RPMI8226 (cell line): ENCODE data around the gene DPH1.
"Not testable (repeated sequence)": the region's sequence is repeated elsewhere in the genome, so short reads cannot be mapped to it uniquely, and the experiment has no call there.

Source experiments
- DNase-seq: peaks from one replicate; pipeline ENCODE4 v3.0.0-alpha.2; 2015

DPH1 gene

GRCh38 chr17:2008332-2009126, 21.4 kb upstream of the DPH1 start:
- DNase-seq: no peak

- no peak for DNase-seq
Measured at GRCh38 chr17:2009737-2010136, 20.2 kb upstream of the DPH1 start.

DNA sequence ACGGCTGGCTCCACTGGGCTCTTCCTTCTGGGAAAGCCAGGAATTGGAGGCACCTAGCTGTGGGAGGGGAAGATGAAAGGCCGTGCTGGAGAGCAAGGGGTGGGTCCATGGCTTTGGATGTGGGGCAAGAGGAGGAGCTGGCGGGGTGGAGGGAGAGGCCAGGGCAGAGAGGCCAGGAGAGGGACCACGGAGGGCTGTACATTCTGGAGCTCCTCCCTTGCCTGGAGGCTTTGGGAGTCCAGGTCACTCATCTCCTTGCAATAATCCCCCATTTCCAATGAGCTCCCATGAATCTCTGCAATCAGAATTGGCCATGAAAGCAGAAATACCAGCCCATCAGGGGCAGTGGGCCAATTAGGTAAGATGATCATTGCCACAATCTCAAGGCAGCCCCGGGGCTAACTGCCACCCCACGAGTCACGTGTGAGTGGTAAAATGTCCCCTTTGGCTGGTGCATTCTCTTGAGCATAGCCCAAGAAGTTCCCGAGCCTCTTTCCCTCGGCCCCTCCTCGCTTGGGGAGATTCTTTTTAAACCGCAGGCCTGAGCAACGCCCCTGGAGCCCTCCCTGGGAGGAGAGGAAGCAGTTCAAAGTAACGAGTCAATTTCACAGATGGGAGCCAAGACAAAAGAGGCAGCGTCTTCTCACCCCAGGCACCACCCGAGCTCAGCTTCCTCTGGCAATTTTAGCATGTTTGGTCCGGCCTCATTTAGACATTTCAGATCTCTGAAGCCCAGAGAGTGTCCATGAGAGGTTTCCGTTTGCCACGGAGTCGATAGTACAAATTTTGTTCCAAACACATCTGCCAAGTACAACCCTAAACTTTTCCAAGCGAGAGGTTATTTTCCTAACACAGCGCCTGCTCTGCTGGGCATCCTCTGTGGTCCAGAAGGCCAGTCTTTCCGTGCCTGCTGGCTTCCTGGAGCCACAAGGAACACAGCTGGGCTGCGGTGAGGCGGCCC, 18.3 kb upstream of the DPH1 start:
- DNase-seq: peak; percentile 19

DNA sequence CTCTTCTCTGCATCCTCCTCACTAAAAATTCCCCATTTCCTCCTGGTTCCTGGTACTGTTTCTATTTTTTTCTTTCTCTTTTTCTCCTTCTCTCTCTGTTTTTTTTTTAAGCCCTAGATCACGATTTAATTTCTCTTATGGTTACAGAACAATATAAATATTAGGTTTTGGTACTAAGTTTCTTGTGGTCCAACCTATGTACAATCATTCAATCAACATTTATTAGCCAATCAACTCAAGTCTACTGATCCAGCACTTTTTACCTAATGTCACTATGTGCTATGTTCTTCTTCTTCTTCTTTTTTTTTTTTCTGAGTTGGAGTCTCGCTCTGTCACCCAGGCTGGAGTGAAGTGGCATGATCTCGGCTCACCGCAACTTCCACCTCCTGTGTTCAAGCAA, 17.5 kb upstream of the DPH1 start:
- DNase-seq: no peak

DNA sequence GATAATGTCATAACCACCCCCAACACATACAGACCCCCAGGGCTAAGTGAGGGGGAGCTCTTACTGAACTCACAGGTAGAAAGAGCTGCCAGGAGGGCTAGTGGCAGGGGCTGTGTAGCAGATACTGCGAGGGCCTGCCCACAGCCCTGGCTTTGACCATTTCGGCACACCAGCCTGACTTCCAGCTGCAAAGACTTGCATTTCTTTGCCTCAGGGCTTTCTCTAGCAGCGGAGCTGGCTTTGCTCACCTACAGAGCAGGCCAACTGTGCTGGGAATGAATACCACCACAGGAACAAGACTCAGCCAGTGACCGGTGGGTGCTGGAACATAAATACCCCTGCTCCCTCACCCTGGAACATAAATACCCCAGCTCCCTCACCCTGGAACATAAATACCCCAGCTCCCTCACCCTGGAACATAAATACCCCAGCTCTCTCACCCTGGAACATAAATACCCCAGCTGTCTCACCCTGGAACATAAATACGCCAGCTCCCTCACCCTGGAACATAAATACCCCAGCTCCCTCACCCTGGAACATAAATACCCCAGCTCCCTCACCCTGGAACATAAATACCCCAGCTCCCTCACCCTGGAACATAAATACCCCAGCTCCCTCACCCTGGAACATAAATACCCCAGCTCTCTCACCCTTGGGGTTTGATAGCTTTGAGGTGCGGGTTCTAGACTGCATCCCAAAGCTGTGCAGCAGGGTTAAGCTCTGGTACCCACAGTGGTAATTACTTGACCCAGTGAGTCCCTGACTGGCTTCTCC, 16.5 kb upstream of the DPH1 start:
- DNase-seq: not testable (repeated sequence)

- DNase-seq: no peak
Measured at GRCh38 chr17:2013994-2014317, 16.0 kb upstream of the DPH1 start.

DNA sequence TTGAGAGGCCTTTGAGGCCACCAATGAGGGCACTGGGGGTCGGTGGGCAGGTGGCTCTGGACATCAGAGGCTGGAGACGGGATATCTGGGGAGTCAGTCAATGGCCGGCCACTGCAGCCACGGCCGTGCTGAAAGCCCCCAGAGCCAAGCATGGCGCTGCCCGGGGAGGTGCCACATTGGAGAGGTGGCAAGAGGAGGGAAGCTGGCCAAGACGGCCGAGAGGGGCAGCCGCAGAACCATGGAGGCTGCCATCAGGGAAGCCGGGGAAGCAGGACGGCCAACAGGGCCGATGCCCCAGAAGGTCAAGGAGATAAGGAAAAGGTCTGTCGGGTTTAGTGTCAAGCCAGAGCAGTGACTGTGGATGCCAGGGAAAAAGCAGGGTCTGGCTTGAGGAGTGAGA, 14.6 kb upstream of the DPH1 start:
- DNase-seq: no peak

- DNase-seq: no peak
Measured at GRCh38 chr17:2016494-2016893, 13.5 kb upstream of the DPH1 start.

DNA sequence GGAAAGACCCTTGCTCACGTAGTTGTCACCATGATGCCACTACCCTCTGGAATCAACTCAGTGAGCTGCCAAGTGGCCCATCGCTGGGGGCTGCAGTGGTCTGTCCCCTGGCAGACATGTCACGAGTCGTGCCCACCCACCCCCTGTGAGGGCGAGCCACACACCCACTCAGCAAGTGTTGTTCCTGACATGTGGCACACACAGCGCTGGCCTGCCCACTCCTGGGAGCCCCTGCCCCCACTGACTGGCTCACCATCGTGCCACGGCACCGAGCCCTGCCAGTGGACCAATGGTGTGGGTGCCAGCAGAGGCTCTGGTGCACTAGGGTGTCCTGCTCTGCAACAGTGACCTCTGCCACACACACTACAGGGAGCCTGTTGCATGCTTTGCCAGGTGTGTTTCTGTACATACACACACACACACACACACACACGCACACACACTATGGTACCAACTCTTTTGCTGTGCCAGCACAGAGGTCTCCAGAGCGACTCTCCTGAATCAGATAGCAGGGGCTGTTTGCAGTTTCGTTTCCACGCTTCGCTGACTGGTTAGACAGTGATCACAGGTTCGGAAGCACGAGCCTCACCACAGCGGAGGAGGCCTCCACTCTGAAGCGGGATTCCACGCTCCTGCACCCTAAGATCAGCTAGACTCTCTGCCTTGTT, 12.5 kb upstream of the DPH1 start:
- DNase-seq: peak; percentile 82

DNA sequence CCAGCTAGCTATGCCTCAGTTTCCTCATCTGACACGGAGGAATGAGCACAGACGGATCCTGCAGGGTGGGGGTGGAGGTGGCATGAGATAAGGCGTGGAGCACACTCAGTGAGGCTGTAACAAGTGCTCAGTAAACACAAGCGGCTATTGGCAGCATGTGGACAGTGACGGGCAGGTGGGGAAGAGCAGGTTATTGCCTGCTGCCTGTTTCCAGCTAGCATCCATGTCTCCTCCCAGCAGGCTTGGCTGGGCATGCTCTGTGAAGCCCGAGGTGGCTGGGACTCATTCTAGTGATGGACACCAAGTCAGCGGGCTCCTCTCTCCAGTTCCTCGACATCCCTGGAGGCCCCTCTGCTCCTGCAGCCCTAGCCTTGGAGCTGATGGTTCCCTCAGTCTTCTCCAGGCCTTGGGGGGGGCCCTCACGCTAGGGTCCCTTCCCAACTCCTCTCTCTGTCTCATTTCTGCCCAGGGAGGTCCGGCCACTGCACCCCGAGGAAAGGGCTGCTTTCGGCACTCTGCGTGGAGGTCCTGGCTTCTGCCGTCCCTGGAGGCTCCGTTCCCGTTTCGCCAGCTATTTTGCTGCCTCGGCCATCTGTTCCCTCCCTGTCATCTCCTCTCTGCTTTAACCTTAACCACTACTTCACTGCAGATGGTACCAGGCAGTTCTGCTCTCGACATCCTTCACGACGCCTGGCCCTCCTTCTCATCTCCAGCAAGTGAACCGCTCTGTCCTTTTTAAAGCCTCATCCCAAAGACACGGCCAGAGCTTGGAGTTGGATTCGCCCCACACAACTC, 11.0 kb upstream of the DPH1 start:
- DNase-seq: no peak

DNA sequence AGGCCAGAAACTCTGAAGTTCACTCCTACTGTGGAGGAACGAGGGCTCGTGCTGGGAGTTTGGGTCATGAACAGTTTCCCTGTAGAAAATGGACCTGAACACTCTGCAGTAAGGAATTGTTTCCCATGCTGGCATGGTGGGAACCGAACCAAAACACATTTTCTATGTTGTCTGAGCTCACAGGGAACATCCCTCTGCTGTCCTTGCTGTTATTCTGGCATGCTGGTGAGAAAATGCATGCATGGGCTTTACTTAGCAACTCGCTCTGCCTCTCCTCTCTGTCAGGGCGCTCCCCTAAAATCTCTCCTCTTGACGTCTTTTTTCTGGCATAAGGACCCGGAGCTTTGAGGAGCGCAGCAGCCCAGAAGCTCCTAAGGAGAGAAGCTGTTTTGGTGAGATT, 10.2 kb upstream of the DPH1 start:
- DNase-seq: no peak

DNA sequence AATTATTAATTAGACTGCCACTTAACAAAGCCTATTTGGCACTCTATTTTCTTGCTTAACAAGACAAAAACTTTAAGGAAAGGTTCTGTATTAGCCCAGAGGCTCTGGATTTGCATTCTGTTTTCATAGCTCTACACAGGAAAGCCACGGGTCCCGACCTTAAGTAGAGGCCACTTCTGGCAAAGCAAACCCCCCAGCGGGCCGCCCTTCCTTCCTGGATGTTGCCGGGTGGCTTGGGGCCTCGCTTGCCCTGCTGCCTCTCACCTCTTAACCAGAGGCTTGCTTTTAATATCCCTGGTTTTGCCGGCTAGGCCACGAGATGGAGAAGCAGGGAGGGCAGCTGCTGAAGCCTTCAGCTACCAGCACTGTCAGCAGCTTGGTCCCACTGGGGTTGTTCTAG, 9.2 kb upstream of the DPH1 start:
- DNase-seq: no peak

GRCh38 chr17:2022647-2023240, 7.2 kb upstream of the DPH1 start:
- no peak for DNase-seq

DNA sequence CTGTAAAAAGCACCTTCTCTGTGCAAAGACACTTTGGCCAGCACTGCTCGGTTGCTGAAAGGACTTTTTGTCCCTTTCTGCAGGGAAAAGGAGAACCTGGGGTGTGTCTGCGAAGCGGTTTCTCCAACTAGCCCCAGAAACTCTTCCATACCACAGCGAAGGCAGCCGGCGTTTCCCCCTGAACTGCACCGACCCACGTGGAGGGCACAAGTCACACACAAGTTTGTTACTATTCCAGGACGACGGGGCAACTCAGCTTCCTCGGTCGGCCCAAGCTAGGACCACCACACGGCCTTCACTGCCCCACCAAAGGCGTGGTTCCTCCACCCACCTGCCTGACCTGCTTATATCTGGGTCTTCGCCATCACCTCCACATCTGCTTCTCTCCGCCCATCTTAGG, 6.7 kb upstream of the DPH1 start:
- no peak for DNase-seq

- no peak for DNase-seq
Measured at GRCh38 chr17:2023692-2024571, 6.0 kb upstream of the DPH1 start.

DNA sequence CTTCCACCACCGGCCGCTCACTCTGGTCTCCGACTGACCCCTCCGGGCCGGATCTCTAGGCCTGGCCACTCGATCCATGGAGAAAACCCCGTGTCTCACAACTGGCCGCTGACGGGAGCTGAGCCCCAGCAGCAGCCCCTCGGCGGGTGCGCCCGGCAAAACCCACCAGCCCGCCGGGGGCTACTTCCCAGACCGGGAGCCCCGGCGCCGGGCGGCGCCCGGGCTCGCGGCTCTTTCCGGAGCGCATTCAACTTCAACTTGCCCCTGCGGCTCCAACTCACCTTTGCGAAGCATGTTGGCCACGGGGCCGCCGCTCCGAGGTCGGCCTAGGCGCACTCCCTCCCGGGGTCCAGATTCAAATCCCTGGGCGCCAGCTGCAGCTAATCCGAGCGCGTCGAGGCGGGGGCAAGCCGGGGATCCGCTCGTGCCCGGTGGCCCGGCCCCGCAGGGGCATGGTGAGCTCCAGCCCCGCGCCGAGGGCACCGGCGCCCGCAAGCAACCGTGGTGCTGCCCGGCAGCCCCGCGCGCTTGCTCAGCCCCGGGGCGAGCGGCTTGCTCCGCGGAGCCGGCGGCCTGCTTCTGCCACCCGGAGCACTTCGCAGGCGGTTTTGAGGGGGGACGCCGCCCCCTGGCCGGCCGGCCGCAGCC, 5.3 kb upstream of the DPH1 start:
- no peak for DNase-seq

DNA sequence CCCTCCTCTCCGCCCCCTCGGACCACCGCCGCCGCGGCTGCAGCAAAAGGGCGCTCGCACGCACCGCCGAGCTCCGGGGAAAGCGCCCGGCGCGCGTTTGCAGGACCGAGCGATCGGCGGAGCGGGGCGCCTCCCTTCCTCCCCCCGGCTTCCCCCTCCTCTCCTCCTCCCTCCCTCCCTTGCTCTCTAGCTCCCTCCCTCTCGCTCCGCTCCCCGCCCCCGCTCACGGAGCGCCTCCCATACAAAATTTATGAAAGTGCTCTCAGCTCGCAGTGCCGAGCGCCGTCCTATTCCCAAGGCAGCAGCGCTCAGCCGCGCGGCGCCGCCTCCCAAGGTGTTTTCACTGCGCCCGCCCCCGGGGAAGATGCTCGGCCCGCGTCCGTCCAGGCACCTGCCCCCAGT, 4.7 kb upstream of the DPH1 start, which contains the start of gene RTN4RL1:
Gene RTN4RL1 (minus strand): TSS at position 115 of the 402 bp plus-strand sequence. CDS start 469 bp downstream, outside the sequence.
- DNase-seq: peak; percentile 84

DNA sequence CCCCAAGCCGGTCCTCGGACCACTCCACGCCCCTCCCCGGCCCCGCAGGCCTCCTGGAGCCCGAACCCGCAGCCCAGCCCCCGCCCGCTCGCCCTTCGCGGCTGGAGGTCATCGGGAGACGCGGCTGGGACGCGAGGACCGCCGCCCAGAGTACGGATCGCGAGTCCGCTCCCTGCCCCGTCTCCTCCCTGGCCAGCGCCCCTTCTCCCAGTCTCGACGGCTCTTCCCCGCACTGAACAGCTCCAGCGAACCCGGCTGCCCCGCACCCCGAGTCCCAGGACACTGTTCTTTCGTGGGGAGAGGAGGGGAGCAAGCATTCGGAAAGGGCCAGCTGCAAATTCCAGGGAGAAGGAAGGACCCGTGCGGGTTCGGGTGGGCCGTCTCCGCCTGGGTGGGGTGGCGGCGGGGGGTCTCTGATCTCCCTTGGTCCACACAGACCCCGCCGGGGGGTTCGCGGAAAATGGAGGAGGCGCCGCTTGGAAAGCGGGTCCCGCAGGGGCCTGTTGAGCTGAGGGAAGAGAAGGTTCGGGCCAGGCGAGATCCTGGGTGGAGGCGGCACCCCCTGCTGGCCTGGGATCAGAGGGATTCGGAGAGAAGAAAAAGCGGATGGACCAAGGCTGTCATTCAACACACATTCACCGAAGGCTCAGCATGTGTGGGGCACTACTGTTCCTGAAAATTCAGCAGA, 4.2 kb upstream of the DPH1 start:
- DNase-seq: peak; percentile 48
